Measurements from ENCODE around the gene HSFX2.

GRCh38 chrX:149638860-149639259 lies 43.7 kb upstream of the HSFX2 start:
- no peak for TF ChIP-seq CTCF (IDR thresholded peaks at IDR 0.05)
- TF ChIP-seq EP300 (IDR thresholded peaks at IDR 0.05), result no peak
- no peak for TF ChIP-seq POLR2A (IDR thresholded peaks at IDR 0.05; ENCODE audit: low read depth)

Measured in esophagus muscularis mucosa (tissue), 4 donors.